ENCODE results near the gene PRADC1.
A peak's percentile ranks its signal among the peaks of the same experiment; 100 is the strongest.

Gene PRADC1

GRCh38 chr2:73233932-73234832 lies 1.1 kb upstream of the PRADC1 start, which contains the start of gene CCT7:
CCT7 (plus strand) TSS chr2:73234308; CDS start chr2:73234379, 71 bp downstream.
- Histone ChIP-seq H3K36me3 (ENCODE audit: control insufficient read depth in 2 of 2, insufficient read depth in 2 of 2, low read length in 2 of 2) (peaks cover 3 to 9% of the 10 kb centered on the region in 2 donors), H3K4me3 (ENCODE audit: low read length in 2 of 2) (peak within 1 kb of the TSS; percentile 92 to 97), H3K4me1 (ENCODE audit: control insufficient read depth, insufficient read depth, low read length) (peaks cover 32% of the 10 kb centered on the region), H3K27ac (ENCODE audit: low read length) (peak within 1 kb of the TSS; percentile 90), H3K9ac (ENCODE audit: low read length in 2 of 2) (peak within 1 kb of the TSS; percentile 83 to 92), H3K27me3 (ENCODE audit: control insufficient read depth in 1 of 2, insufficient read depth in 2 of 2, low read length in 2 of 2) (no peaks in the 10 kb centered on the region), H3K9me3 (ENCODE audit: control insufficient read depth in 2 of 2, low read length in 2 of 2) (no peaks in the 10 kb centered on the region)

- H3K4me1 ChIP-seq (ENCODE audit: control insufficient read depth, insufficient read depth, low read length), result peaks cover 28% of the 10 kb centered on the region
- H3K27me3 ChIP-seq (ENCODE audit: control insufficient read depth in 1 of 2, insufficient read depth in 2 of 2, low read length in 2 of 2), result no peaks in the 10 kb centered on the region
- no peaks in the 10 kb centered on the region for H3K9me3 ChIP-seq (ENCODE audit: control insufficient read depth in 2 of 2, low read length in 2 of 2)
- peak overlapping the region; percentile 86 to 88 for H3K9ac ChIP-seq (ENCODE audit: low read length in 2 of 2)
- peaks cover 12 to 14% of the 10 kb centered on the region in 2 donors for H3K36me3 ChIP-seq (ENCODE audit: control insufficient read depth in 2 of 2, insufficient read depth in 2 of 2, low read length in 2 of 2)
- peak overlapping the region; percentile 92 to 97 for H3K4me3 ChIP-seq (ENCODE audit: low read length in 2 of 2)
- peak overlapping the region; percentile 90 for H3K27ac ChIP-seq (ENCODE audit: low read length)
Observed at GRCh38 chr2:73232403-73233153, 461 bp downstream of the PRADC1 start.

GRCh38 chr2:73228631-73229030 lies 4.4 kb downstream of the PRADC1 start:
- no peak overlapping the region for H3K4me3 ChIP-seq (ENCODE audit: low read length in 2 of 2)
- no peak overlapping the region for H3K27ac ChIP-seq (ENCODE audit: low read length)
- H3K4me1 ChIP-seq (ENCODE audit: control insufficient read depth, insufficient read depth, low read length), result peaks cover 10% of the 10 kb centered on the region
- no peaks in the 10 kb centered on the region for H3K27me3 ChIP-seq (ENCODE audit: control insufficient read depth in 1 of 2, insufficient read depth in 2 of 2, low read length in 2 of 2)
- H3K9me3 ChIP-seq (ENCODE audit: control insufficient read depth in 2 of 2, low read length in 2 of 2), result no peaks in the 10 kb centered on the region
- no peak overlapping the region for H3K9ac ChIP-seq (ENCODE audit: low read length in 2 of 2)
- H3K36me3 ChIP-seq (ENCODE audit: control insufficient read depth in 2 of 2, insufficient read depth in 2 of 2, low read length in 2 of 2), result peaks cover 24 to 31% of the 10 kb centered on the region in 2 donors

GRCh38 chr2:73227086-73227485 lies 6.0 kb downstream of the PRADC1 start:
- no peak overlapping the region for H3K27ac ChIP-seq (ENCODE audit: low read length)
- no peaks in the 10 kb centered on the region for H3K9me3 ChIP-seq (ENCODE audit: control insufficient read depth in 2 of 2, low read length in 2 of 2)
- H3K9ac ChIP-seq (ENCODE audit: low read length in 2 of 2), result no peak overlapping the region
- no peaks in the 10 kb centered on the region for H3K4me1 ChIP-seq (ENCODE audit: control insufficient read depth, insufficient read depth, low read length)
- H3K4me3 ChIP-seq (ENCODE audit: low read length in 2 of 2), result no peak overlapping the region
- H3K36me3 ChIP-seq (ENCODE audit: control insufficient read depth in 2 of 2, insufficient read depth in 2 of 2, low read length in 2 of 2), result peaks cover 36 to 44% of the 10 kb centered on the region in 2 donors
- H3K27me3 ChIP-seq (ENCODE audit: control insufficient read depth in 1 of 2, insufficient read depth in 2 of 2, low read length in 2 of 2), result no peaks in the 10 kb centered on the region

GRCh38 chr2:73225513-73226360 lies 7.3 kb downstream of the PRADC1 start:
- Histone ChIP-seq H3K27me3 (ENCODE audit: control insufficient read depth in 1 of 2, insufficient read depth in 2 of 2, low read length in 2 of 2) (no peaks in the 10 kb centered on the region), H3K36me3 (ENCODE audit: control insufficient read depth in 2 of 2, insufficient read depth in 2 of 2, low read length in 2 of 2) (peaks cover 46 to 56% of the 10 kb centered on the region in 2 donors), H3K4me3 (ENCODE audit: low read length in 2 of 2) (no peak overlapping the region), H3K4me1 (ENCODE audit: control insufficient read depth, insufficient read depth, low read length) (no peaks in the 10 kb centered on the region), H3K9me3 (ENCODE audit: control insufficient read depth in 2 of 2, low read length in 2 of 2) (no peaks in the 10 kb centered on the region), H3K27ac (ENCODE audit: low read length) (no peak overlapping the region), H3K9ac (ENCODE audit: low read length in 2 of 2) (no peak overlapping the region)

- Histone ChIP-seq H3K9ac (ENCODE audit: low read length in 2 of 2) (no peak overlapping the region), H3K9me3 (ENCODE audit: control insufficient read depth in 2 of 2, low read length in 2 of 2) (no peaks in the 10 kb centered on the region), H3K36me3 (ENCODE audit: control insufficient read depth in 2 of 2, insufficient read depth in 2 of 2, low read length in 2 of 2) (peaks cover 46 to 63% of the 10 kb centered on the region in 2 donors), H3K4me1 (ENCODE audit: control insufficient read depth, insufficient read depth, low read length) (no peaks in the 10 kb centered on the region), H3K4me3 (ENCODE audit: low read length in 2 of 2) (no peak overlapping the region), H3K27me3 (ENCODE audit: control insufficient read depth in 1 of 2, insufficient read depth in 2 of 2, low read length in 2 of 2) (no peaks in the 10 kb centered on the region), H3K27ac (ENCODE audit: low read length) (no peak overlapping the region)
Observed at GRCh38 chr2:73223821-73224220, 9.2 kb downstream of the PRADC1 start.

GRCh38 chr2:73218298-73218697 lies 14.7 kb downstream of the PRADC1 start:
- Histone ChIP-seq H3K9me3 (ENCODE audit: control insufficient read depth in 2 of 2, low read length in 2 of 2) (no peaks in the 10 kb centered on the region), H3K27ac (ENCODE audit: low read length) (no peak overlapping the region), H3K36me3 (ENCODE audit: control insufficient read depth in 2 of 2, insufficient read depth in 2 of 2, low read length in 2 of 2) (peaks cover 19 to 41% of the 10 kb centered on the region in 2 donors), H3K4me1 (ENCODE audit: control insufficient read depth, insufficient read depth, low read length) (peaks cover 8% of the 10 kb centered on the region), H3K27me3 (ENCODE audit: control insufficient read depth in 1 of 2, insufficient read depth in 2 of 2, low read length in 2 of 2) (no peaks in the 10 kb centered on the region), H3K4me3 (ENCODE audit: low read length in 2 of 2) (no peak overlapping the region), H3K9ac (ENCODE audit: low read length in 2 of 2) (no peak overlapping the region)

GRCh38 chr2:73217826-73218225 lies 15.2 kb downstream of the PRADC1 start:
- Histone ChIP-seq H3K27me3 (ENCODE audit: control insufficient read depth in 1 of 2, insufficient read depth in 2 of 2, low read length in 2 of 2) (no peaks in the 10 kb centered on the region), H3K4me3 (ENCODE audit: low read length in 2 of 2) (no peak overlapping the region), H3K9me3 (ENCODE audit: control insufficient read depth in 2 of 2, low read length in 2 of 2) (no peaks in the 10 kb centered on the region), H3K27ac (ENCODE audit: low read length) (no peak overlapping the region), H3K9ac (ENCODE audit: low read length in 2 of 2) (no peak overlapping the region), H3K4me1 (ENCODE audit: control insufficient read depth, insufficient read depth, low read length) (peaks cover 8% of the 10 kb centered on the region), H3K36me3 (ENCODE audit: control insufficient read depth in 2 of 2, insufficient read depth in 2 of 2, low read length in 2 of 2) (peaks cover 14 to 36% of the 10 kb centered on the region in 2 donors)

- Histone ChIP-seq H3K27ac (ENCODE audit: low read length) (no peak overlapping the region), H3K9me3 (ENCODE audit: control insufficient read depth in 2 of 2, low read length in 2 of 2) (no peaks in the 10 kb centered on the region), H3K36me3 (ENCODE audit: control insufficient read depth in 2 of 2, insufficient read depth in 2 of 2, low read length in 2 of 2) (peaks cover 11 to 30% of the 10 kb centered on the region in 2 donors), H3K4me1 (ENCODE audit: control insufficient read depth, insufficient read depth, low read length) (peaks cover 11% of the 10 kb centered on the region), H3K9ac (ENCODE audit: low read length in 2 of 2) (no peak overlapping the region), H3K27me3 (ENCODE audit: control insufficient read depth in 1 of 2, insufficient read depth in 2 of 2, low read length in 2 of 2) (no peaks in the 10 kb centered on the region), H3K4me3 (ENCODE audit: low read length in 2 of 2) (no peak overlapping the region)
Observed at GRCh38 chr2:73217160-73217559, 15.9 kb downstream of the PRADC1 start.

GRCh38 chr2:73215254-73215653 lies 17.8 kb downstream of the PRADC1 start:
- Histone ChIP-seq H3K36me3 (ENCODE audit: control insufficient read depth in 2 of 2, insufficient read depth in 2 of 2, low read length in 2 of 2) (peaks cover 0 to 14% of the 10 kb centered on the region in 2 donors), H3K4me3 (ENCODE audit: low read length in 2 of 2) (peak overlapping the region; percentile 85 to 87), H3K27me3 (ENCODE audit: control insufficient read depth in 1 of 2, insufficient read depth in 2 of 2, low read length in 2 of 2) (no peaks in the 10 kb centered on the region), H3K27ac (ENCODE audit: low read length) (no peak overlapping the region), H3K9me3 (ENCODE audit: control insufficient read depth in 2 of 2, low read length in 2 of 2) (no peaks in the 10 kb centered on the region), H3K4me1 (ENCODE audit: control insufficient read depth, insufficient read depth, low read length) (peaks cover 12% of the 10 kb centered on the region), H3K9ac (ENCODE audit: low read length in 2 of 2) (peak overlapping the region in 1 of 2 donors; percentile 81)
